GM21526 (cell line): ENCODE measurements around the gene COL11A1.
"Not testable (repeated sequence)": the region's sequence is repeated elsewhere in the genome, so short reads cannot be mapped to it uniquely, and the experiment has no call there.

Source experiments
- ATAC-seq: cut with Tn5 transposase; IDR thresholded peaks from one replicate; pipeline ENCODE4 v1.9.1; 2021; ENCODE audit warnings: moderate library complexity; ENCODE audit not compliant: unreplicated experiment, low FRiP score

Gene COL11A1

DNA sequence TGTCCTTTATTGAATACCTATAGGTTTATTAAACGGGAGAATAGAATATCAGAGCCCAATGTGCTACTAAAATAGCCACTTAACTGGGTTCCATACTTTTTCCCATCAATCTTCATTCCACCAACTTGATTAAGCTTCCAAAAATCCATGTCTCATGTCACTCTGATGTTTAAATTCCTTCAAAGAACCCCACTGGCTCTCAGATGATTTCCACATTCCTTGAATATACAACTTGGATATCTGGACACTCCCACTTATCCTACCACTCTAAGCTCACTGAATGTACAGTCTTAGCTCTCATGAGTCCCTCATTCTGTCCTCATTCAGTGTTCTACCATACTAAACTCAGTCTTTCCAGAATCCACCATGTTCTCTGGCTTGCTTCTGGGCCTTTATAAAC lies 21.1 kb downstream of the COL11A1 start:
- no peak for ATAC-seq

- no peak for ATAC-seq
Observed at GRCh38 chr1:103084181-103084580, 24.1 kb downstream of the COL11A1 start.

DNA sequence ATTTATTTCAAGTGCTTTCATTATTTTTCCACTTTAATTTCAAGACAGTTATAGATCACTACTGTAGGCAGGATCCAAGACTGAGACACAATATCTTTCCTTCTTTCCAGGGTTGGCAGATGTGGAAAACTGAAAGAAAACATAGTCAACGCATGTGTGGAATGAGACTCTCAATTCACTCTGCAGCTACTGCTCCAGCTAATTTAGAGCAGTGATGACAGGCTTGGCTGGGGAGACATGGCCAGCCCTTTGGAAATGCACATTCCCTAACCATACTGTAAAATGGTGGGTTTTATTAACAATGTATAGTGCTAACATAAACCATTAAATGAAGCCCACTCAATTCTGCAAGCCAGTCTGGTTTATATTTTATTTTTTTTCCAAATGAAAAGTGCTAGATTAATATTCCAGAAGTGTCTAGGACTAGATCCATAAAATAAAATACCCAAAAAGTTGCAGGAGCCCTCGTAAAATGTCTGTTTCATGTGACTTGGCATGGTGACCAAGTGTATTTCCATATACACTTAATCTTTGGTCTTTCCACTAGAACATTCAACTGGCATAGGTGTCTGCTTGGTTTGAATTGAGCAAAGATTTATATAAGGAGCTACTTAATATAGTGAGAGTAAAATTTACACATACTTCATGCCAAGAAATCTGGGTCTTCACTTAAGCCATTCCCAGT lies 32.9 kb downstream of the COL11A1 start:
- no peak for ATAC-seq

DNA sequence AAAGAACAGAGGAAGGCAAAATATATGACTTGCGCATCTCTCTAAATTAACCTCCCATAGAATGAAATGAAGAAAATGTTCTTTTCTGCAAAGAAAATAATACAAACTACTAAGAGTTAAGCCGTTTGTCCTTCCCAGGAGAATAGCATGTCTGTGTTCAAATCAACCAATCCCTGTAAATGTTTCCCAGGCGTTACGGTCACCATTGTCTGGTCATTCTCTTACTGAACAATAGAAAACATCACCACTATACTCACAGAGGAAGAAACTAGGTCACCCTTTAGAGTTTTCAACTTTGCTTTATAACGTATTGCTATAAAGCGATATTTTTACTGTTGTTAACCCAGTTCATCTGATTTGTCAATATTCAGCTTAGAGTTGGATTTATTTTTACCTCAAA lies 34.1 kb downstream of the COL11A1 start:
- no peak for ATAC-seq

GRCh38 chr1:103069201-103069600 lies 39.1 kb downstream of the COL11A1 start:
- no peak for ATAC-seq

DNA sequence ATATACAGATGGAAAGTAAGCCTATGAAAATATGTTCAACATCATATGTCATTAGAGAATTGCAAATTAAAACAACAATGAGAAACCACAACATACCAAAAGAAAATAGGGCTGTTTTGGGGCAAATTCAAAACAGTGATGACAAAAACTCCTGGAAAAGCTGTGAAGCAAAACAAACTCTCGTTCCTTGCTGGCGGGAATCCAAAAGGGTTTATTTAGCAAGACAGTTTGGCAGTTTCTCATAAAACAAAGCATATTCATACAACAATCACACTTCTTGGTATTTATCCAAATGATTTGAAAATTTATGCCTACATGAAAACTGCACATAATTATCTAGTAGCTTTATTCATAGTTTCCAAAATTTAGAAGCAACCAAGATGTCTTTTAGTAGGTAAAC lies 44.4 kb downstream of the COL11A1 start:
- ATAC-seq: no peak

- no peak for ATAC-seq
Observed at GRCh38 chr1:103058391-103058790, 49.9 kb downstream of the COL11A1 start.

DNA sequence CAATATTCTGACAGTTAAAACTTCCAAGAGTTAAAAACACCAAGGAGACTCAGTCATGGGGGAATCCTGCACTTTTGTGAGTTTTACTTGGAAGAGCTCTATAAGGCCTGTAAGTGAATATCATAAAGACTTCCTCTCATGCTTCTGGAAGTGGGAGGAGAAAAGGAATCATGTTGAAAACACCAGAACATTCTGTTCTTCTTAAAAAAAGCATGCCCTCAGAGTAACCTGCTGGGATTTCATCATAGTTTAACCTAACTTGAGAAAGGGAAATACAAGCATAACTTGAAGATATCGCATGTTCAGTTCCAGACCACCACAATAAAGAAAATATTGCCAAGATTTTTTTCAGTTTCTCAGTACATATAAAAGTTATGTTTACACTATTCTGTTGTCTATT lies 51.9 kb downstream of the COL11A1 start:
- ATAC-seq: no peak

DNA sequence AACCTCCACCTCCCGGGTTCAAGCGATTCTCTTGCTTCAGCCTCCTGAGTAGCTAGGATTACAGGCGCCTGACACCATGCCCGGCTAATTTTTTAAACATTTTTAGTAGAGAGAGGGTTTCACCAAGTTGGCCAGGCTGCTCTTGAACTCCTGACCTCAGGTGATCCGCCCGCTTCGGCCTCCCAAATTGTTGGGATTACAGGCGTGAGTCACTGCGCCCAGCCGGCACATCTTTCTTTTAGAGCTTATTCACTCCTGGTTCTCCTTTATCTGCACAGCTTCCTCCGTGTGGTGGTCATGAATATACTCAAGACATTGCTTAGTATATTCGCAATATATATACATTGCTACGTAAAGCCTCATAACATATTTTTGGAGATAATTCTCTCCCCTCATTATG lies 80.2 kb downstream of the COL11A1 start:
- not testable (repeated sequence) for ATAC-seq

DNA sequence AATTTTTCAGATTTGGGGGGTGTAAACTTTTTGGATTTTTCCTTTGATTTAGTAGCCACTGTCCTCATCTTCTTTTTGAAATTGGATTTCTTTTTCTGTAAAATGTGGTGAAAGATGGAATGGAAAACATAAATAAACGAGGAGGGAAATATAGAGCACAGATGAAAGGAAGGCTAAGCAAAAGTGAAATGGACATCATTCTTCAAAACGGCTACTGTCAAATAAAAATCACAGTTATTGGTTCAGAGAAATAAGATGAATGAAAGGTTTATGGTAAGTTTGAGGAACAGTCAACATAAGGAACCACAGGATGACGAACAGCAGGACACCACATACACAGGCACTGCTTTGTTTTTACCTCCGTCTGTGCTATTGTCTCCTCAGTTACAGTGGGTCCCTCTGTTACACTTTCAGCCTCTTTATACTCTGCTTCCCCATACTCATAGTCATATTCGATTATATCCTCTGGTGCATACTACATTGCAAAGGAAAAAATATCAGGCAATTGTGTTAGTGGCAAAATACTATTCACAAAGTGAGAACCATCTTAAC lies 82.4 kb downstream of the COL11A1 start:
- ATAC-seq: no peak

DNA sequence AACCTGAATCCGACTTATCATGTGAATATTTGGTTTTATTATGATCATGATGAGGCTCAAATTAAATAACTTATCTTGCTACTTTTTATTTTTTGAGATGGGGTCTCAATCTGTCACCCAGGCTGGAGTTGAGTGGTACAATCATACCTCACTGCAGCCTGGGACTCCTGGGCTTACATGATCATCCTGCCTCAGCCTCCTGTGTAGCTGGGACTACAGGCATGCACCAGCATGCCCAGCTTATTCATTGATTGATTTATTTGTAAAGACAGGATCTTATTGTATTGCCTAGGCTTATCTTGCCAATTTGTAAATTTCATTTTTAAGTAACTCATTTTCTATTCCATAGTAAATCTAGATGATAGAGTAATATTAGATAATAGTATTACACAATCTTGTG lies 84.3 kb downstream of the COL11A1 start:
- no peak for ATAC-seq

DNA sequence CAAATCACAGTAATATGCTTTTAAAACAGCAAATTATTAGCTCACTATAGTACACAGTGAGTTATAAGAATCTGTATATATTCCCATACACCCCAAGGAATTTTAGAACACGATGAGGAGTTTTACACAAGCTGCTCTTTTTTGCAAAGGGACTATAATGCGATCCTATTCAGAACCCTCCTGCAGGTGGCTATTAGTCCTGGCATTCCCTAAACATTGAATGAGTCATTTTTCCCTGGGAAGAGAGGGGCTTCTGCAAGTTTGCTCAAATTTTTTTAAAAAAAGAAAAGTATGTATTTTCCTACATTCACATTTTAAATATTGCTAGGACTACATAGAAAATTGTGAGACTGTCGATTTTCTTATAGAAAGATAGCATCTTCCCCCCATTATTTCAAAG lies 106.3 kb downstream of the COL11A1 start:
- no peak for ATAC-seq

GRCh38 chr1:102978874-102979273 lies 129.4 kb downstream of the COL11A1 start:
- ATAC-seq: no peak

GRCh38 chr1:102977292-102977691 lies 131.0 kb downstream of the COL11A1 start:
- no peak for ATAC-seq

- ATAC-seq: no peak
Observed at GRCh38 chr1:102970496-102971078, 137.7 kb downstream of the COL11A1 start.

- ATAC-seq: no peak
Observed at GRCh38 chr1:102967786-102968185, 140.5 kb downstream of the COL11A1 start.

GRCh38 chr1:102961549-102961948 lies 146.8 kb downstream of the COL11A1 start:
- no peak for ATAC-seq

- no peak for ATAC-seq
Observed at GRCh38 chr1:102954576-102954975, 153.7 kb downstream of the COL11A1 start.

GRCh38 chr1:102952400-102952799 lies 155.9 kb downstream of the COL11A1 start:
- no peak for ATAC-seq

- ATAC-seq: no peak
Observed at GRCh38 chr1:102942324-102942723, 166.0 kb downstream of the COL11A1 start.

DNA sequence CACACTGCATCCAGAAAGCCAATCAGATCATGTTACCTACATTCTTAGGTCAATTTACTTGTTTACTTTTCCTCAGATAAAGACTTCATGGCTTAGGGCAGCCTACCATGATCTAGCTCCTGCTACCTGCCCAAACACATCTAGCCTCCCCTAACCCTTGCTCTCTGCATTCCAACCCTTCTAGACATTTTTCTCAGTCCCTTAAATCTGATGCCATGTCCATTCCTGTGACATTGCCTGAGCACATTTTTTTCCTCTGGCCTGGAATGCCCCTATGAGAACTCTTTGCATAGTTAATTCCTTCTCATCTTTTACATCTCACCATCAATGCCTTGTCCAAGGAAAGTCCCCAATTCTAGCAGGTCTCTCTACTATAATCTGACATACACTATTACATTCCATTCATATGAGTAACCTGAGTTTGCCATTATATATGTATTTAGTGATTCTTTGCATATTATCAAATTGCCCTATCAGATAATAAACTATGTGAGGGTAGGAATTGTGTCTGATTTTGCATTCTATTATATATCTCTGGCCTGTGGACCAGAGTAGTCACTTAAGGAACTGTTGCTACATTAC lies 166.9 kb downstream of the COL11A1 start:
- ATAC-seq: no peak

DNA sequence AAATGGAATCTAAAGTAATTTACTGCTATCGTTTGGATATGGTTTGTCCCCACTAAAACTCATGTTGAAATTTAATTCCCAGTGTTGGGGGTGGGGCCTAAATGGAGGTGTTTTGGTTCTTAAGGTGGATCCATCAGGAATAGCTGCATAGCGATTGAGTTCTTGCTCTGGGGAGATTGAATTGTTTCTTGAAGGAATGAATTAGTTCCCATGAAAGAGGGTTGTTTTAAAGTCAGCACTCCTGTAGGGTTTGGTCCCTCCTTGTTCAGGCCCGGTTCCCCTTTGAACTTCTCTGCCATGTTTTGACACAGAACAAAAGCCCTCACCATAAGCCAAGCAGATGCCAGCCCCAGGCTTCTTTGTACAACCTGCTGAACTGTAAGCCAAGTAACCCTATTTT lies 170.9 kb downstream of the COL11A1 start:
- ATAC-seq: no peak
